SKM-1 (cell line): ENCODE measurements around the gene HES5.
"Not testable (repeated sequence)": the region's sequence is repeated elsewhere in the genome, so short reads cannot be mapped to it uniquely, and the experiment has no call there.

Experiments
- DNase-seq: peaks from one replicate; lab custom pipeline; 2025; ENCODE audit not compliant: unreplicated experiment; lab: John Stamatoyannopoulos, UW

The HES5 gene

DNA sequence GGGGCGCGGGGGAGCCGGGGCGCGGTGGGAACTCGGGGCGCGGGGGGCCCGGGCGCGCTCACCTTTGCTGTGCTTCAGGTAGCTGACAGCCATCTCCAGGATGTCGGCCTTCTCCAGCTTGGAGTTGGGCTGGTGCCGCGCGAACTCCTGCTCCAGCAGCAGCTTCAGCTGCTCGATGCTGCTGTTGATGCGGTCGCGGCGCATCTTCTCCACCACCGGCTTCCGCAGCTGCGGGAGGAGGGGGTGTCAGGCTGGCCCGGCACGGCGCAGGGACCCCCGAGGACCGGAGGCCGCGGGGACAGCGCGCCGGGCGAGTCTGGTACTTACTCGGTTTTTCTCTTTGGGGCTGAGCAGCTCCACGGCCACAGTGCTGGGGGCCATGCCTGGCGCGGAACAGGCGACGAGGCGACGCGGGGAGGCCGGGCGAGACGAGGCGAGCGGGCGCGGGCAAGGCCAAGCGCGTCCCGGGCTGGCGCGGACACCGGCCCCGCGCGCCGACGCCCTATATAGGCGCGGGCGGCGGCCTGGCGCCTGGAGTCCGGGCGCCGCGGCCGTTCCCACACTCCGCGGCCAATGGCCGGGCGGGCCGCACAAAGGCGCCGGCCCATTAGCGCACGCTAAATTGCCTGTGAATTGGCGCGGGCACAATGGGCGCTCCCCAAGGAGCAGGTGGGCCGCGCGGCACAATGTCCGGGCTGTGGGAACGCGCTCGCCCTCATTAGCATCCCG lies at the start of gene HES5:
HES5 (minus strand) TSS at position 480 of the 729 bp plus-strand sequence; CDS start at position 381, 99 bp downstream.
- no peak for DNase-seq

DNA sequence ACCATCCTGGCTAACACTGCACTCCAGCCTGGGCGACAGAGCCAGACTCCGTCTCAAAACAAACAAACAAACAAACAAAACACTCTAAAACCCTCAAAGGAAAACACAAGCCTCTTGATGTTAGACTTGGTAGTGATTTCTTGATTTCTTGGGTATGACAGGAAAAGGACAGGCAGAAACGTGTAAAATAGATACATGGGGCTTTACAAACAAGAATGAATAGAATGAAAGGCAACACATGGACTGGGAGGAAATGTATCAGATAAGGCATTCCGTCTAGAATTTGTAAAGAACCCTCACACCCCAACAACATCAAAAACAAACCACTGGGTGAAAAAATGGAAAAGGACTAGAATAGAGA lies 48.7 kb upstream of the HES5 start:
- no peak for DNase-seq

- not testable (repeated sequence) for DNase-seq
Measured at GRCh38 chr1:2577565-2578075, 47.6 kb upstream of the HES5 start.

DNA sequence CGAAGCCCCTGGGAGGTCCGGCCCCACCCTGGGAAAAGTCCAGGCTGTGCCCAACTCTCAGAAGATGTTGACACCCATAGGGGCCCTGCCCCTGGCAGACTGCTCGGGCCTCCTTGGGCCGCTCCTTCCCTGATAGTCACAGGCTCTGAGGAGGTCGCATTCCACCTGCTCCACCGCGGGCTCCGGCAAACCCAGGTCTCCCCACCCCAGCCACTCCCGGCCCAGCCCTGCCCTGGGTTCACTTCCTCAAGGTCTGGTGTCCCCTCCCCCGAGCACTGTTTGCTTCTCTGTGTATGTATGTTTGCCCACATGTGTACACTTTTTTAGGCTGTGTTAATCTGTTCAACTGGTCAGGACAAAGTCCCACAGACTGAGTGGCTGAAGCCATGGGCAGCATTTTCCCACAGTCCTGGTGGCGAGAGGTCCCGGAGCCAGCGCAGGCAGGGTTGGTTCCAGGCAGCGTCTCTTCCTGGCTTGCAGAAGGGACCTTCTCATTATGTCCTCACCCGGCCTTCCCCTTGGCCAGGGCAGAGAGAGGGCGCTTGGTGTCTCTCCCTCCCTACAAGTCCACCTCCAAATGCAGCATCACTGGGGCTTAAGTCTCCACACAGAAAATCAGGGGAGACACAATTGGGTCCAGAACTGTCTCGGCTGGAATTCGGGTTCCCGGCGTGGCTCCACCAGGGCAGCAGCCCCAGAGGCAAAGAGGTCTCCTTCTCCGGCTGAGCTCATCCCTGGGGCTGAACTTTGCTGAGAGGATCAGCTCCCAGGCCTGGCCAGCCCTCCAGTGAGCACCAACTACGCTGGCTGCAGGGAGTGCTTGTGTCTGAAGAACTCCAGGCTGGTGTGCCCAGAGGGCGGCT lies 46.0 kb upstream of the HES5 start:
- DNase-seq, result no peak

DNA sequence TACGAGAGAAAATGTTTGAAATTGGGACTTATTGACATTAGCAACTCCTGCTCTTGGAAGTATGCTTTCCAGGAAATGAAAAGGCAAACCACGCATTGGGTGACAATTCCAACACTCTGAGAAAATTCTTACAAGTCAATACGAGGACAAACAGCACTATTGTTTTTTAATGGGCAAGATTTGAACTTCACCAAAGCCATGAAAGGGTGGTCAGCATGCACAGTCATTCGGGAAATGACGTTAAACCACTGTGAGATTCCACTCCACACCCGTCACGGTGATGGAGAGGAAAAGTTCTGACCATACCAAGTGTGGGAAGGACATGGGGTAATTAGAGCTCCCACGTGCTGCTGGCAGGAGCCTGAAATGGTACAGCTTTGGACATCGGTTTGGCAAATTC lies 44.3 kb upstream of the HES5 start:
- no peak for DNase-seq

DNA sequence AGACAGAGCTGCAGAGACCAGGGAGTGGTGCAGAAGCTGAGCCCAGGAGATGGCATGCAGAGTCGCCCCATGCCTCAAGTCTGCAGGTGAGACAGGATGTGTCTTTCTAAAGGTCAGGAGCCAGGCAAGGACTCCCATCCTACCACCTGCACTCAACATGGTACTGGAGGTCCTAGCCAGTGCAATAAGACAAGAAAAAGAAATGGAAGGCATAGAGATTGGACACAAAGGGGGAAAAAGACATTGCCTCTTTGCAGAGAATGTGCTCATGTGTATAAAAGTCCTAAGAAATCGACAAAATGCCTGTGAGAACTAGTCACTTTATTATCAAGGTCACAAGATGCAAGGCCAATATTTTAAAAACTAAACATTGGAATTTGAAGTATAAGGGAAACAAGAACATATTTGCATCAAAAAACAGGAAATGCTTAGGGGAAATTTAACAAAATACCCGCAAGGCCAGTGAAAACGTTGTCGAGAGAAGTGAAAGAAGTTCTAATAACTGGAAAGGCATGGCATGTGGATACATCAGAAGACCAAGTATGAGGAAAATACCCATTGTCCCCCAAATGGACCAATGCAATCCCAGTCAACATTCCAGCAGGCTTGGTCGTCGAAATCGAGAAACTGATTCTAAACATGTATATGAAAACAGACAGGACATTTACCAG lies 43.3 kb upstream of the HES5 start:
- no peak for DNase-seq

DNA sequence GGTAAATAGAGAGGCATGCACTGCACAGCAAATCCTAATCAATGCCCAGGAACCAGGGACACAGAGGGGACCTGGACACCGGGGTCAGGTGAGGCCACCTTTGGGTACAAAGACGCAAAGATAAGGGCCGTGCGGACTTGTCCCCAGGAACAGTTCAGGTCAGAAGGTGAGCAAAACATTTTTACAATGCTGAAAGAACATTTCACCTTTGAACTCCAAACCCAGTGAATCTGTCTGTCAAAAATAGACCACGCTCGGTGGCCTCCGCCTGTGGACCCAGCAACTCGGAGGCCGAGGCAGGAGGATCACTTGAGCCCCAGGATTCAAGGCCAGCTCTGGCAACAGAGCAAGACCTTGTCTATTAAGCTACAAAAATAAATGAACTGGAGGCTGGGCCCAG lies 41.3 kb upstream of the HES5 start:
- no peak for DNase-seq

- no peak for DNase-seq
Measured at GRCh38 chr1:2570332-2570731, 40.3 kb upstream of the HES5 start.

DNA sequence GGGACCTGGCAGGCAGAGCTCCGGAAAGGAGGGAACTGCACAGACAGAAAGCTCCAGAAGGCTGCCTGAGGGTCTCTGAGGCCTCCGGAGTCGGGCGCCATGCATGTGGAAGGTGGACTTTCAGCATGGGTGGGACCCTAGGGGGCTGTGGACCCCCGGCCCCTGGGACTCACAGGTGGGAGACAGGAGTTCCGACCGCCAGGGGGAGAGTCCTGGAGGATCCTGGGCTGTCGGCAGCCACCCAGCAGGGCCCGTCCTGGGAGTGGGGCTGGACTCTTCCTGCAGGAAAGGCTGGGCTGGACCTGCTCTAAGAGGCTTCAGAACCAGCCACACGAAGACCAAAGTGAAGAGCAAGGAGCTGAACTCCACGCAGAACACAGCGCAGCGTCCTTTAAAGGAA lies 39.6 kb upstream of the HES5 start:
- not testable (repeated sequence) for DNase-seq

- no peak for DNase-seq
Measured at GRCh38 chr1:2569060-2569459, 39.0 kb upstream of the HES5 start.

- DNase-seq, result not testable (repeated sequence)
Measured at GRCh38 chr1:2568187-2568816, 38.2 kb upstream of the HES5 start.

- DNase-seq, result no peak
Measured at GRCh38 chr1:2567083-2567679, 37.1 kb upstream of the HES5 start.

DNA sequence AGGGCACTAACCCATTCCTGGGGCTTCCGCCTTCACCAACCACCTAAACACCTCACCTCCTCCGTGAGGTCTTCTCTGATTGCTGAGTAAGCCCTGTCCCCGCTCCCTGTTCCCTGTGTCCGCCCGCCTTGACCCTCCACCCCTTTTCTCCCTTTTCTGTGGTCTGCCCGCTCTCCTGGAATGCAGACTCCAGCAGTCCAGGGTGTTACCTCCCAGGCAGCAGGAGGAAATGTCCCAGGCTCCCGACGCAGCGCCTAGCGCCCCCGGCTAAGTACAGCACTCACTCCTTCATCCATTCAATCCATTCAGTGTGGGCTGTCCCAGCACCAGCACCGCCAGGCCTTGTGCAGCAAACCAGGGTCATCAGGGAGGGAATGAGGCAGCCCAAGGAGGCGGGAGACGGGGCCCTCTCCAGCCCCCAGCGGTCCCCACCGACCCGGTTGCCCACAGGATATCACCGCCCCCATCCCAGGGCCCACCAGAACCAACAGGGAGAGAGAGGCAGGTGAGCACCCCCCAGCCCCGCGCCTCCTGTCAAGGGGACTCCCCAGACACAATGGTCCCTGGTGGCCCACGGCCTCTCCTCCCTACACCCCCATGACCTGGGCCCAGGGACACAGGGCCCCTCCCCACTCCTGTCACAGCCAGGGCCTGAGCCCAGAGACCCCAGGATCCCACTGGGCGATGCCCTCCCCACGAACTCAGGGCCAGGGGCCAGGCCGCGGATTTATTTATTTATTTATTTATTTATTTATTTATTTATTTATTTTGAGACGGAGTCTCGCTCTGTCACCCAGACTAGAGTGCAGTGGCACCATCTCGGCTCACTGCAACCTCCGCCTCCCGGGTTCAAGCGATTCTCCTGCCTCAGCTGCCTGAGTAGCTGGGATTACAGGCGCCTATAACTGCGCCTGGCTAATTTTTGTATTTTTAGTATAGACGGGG lies 36.3 kb upstream of the HES5 start:
- no peak for DNase-seq

- DNase-seq, result no peak
Measured at GRCh38 chr1:2564815-2565374, 34.8 kb upstream of the HES5 start.

GRCh38 chr1:2564006-2564814 lies 34.1 kb upstream of the HES5 start:
- no peak for DNase-seq

DNA sequence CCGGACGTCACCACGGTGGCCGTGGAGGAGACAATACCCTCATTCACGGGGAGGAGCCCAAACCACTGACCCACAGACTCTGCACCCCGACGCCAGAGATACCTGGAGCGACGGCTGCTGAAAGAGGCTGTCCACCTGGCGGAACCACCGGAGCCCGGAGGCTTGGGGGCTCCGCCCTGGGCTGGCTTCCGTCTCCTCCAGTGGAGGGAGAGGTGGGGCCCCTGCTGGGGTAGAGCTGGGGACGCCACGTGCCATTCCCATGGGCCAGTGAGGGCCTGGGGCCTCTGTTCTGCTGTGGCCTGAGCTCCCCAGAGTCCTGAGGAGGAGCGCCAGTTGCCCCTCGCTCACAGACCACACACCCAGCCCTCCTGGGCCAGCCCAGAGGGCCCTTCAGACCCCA lies 33.1 kb upstream of the HES5 start:
- no peak for DNase-seq

- DNase-seq, result no peak
Measured at GRCh38 chr1:2561898-2562895, 32.1 kb upstream of the HES5 start.
